ENCODE data around the gene MILR1. TPM values are rescaled to one million over a fixed set of nuclear protein-coding genes. Genes with fewer than 3 reads are reported as not detected.
A peak's percentile ranks its signal among the peaks of the same experiment; 100 is the strongest.

Gene MILR1
- total RNA-seq, 2 donors from 2014 or later: 0.80 TPM; not detected in 1

- Histone ChIP-seq H3K27me3 (ENCODE audit: control insufficient read depth, insufficient read depth, low read length, poor library complexity, severe bottlenecking) (no peaks in the 10 kb centered on the region), H3K4me3 (ENCODE audit: low read length) (peak overlapping the region; percentile 100), H3K9me3 (ENCODE audit: control insufficient read depth, low read length) (no peaks in the 10 kb centered on the region), H3K27ac (ENCODE audit: low read depth, low read length) (no peak overlapping the region), H3K4me1 (ENCODE audit: control insufficient read depth, insufficient read depth, low read length) (peaks cover 13% of the 10 kb centered on the region), H3K36me3 (ENCODE audit: control insufficient read depth, insufficient read depth, low read length) (peaks cover 74% of the 10 kb centered on the region), H3K9ac (ENCODE audit: extremely low read depth, low read length, poor library complexity, severe bottlenecking) (peak overlapping the region; percentile 100)
- H3K36me3 Mint-ChIP-seq (ENCODE audit: low read depth): peaks cover 72% of the 10 kb centered on the region
- H3K4me1 Mint-ChIP-seq: peaks cover 65% of the 10 kb centered on the region
- no peak for DNase-seq
- no peak for TF ChIP-seq CTCF (conservative IDR thresholded peaks at IDR 0.05)
- no peak overlapping the region for H3K4me3 Mint-ChIP-seq
- H3K9me3 Mint-ChIP-seq: no peaks in the 10 kb centered on the region
- peak overlapping the region; percentile 88 for H3K27ac Mint-ChIP-seq
- H3K27me3 Mint-ChIP-seq (ENCODE audit: insufficient read depth): no peaks in the 10 kb centered on the region
- 94 to 98% methylated on average over 9 to 11 of the region's 11 CpGs for WGBS, 2 experiments (ENCODE audit: insufficient coverage in 1 of 2, insufficient read length in 1 of 2)
Measured at GRCh38 chr17:64500862-64501765, 52.2 kb downstream of the MILR1 start.

- no peak overlapping the region for H3K27ac ChIP-seq (ENCODE audit: low read depth, low read length)
- peak overlapping the region; percentile 88 for H3K27ac Mint-ChIP-seq
- DNase-seq: no peak
- H3K9ac ChIP-seq (ENCODE audit: extremely low read depth, low read length, poor library complexity, severe bottlenecking): peak overlapping the region; percentile 100
- 89 to 95% methylated on average over 3 of the region's 3 CpGs for WGBS, 2 experiments (ENCODE audit: insufficient coverage in 1 of 2, insufficient read length in 1 of 2)
- no peaks in the 10 kb centered on the region for H3K9me3 ChIP-seq (ENCODE audit: control insufficient read depth, low read length)
- peaks cover 13% of the 10 kb centered on the region for H3K4me1 ChIP-seq (ENCODE audit: control insufficient read depth, insufficient read depth, low read length)
- H3K4me1 Mint-ChIP-seq: peaks cover 63% of the 10 kb centered on the region
- H3K36me3 ChIP-seq (ENCODE audit: control insufficient read depth, insufficient read depth, low read length): peaks cover 74% of the 10 kb centered on the region
- no peaks in the 10 kb centered on the region for H3K27me3 ChIP-seq (ENCODE audit: control insufficient read depth, insufficient read depth, low read length, poor library complexity, severe bottlenecking)
- TF ChIP-seq CTCF (conservative IDR thresholded peaks at IDR 0.05): no peak
- peak overlapping the region; percentile 100 for H3K4me3 ChIP-seq (ENCODE audit: low read length)
- no peaks in the 10 kb centered on the region for H3K27me3 Mint-ChIP-seq (ENCODE audit: insufficient read depth)
- peaks cover 72% of the 10 kb centered on the region for H3K36me3 Mint-ChIP-seq (ENCODE audit: low read depth)
- H3K4me3 Mint-ChIP-seq: no peak overlapping the region
- H3K9me3 Mint-ChIP-seq: no peaks in the 10 kb centered on the region
Measured at GRCh38 chr17:64502021-64502420, 53.1 kb downstream of the MILR1 start.

- no peak for TF ChIP-seq CTCF (conservative IDR thresholded peaks at IDR 0.05)
- no peak for DNase-seq
- Mint-ChIP-seq H3K4me3 (peak overlapping the region; percentile 100), H3K36me3 (ENCODE audit: low read depth) (peaks cover 72% of the 10 kb centered on the region), H3K27ac (peak overlapping the region; percentile 83), H3K9me3 (no peaks in the 10 kb centered on the region), H3K27me3 (ENCODE audit: insufficient read depth) (no peaks in the 10 kb centered on the region), H3K4me1 (peaks cover 61% of the 10 kb centered on the region)
- H3K4me3 ChIP-seq (ENCODE audit: low read length): peak overlapping the region; percentile 100
- no peaks in the 10 kb centered on the region for H3K9me3 ChIP-seq (ENCODE audit: control insufficient read depth, low read length)
- no peak overlapping the region for H3K27ac ChIP-seq (ENCODE audit: low read depth, low read length)
- 94 to 100% methylated on average over 2 of the region's 2 CpGs for WGBS, 2 experiments (ENCODE audit: insufficient coverage in 1 of 2, insufficient read length in 1 of 2)
- peaks cover 74% of the 10 kb centered on the region for H3K36me3 ChIP-seq (ENCODE audit: control insufficient read depth, insufficient read depth, low read length)
- peak overlapping the region; percentile 100 for H3K9ac ChIP-seq (ENCODE audit: extremely low read depth, low read length, poor library complexity, severe bottlenecking)
- no peaks in the 10 kb centered on the region for H3K27me3 ChIP-seq (ENCODE audit: control insufficient read depth, insufficient read depth, low read length, poor library complexity, severe bottlenecking)
- H3K4me1 ChIP-seq (ENCODE audit: control insufficient read depth, insufficient read depth, low read length): peaks cover 13% of the 10 kb centered on the region
Measured at GRCh38 chr17:64502809-64503208, 53.9 kb downstream of the MILR1 start.
